T-helper 2 cell treated with Interferon-gamma antibody and Interleukin-4, amounts not matched to agents 5 μg/mL and 100 μg/mL, for 36 hours (primary cell): Measurements from ENCODE around the gene OR51A4.

Experiments
- DNase-seq: peaks from one replicate; pipeline ENCODE4 v3.0.0; 2021; ENCODE audit warnings: low spot score
- H3K27ac Mint-ChIP-seq: one replicate; pipeline ENCODE4 v1.8.0; 2021; ENCODE audit warnings: mild to moderate bottlenecking, mixed read lengths
- H3K27me3 Mint-ChIP-seq: one replicate; pipeline ENCODE4 v1.8.0; 2021; ENCODE audit warnings: low read depth, mixed read lengths
- H3K36me3 Mint-ChIP-seq: one replicate; pipeline ENCODE4 v1.8.0; 2021; ENCODE audit warnings: low read depth, mixed read lengths
- H3K4me1 Mint-ChIP-seq: one replicate; pipeline ENCODE4 v1.8.0; 2021; ENCODE audit warnings: low read depth, mixed read lengths
- H3K4me3 Mint-ChIP-seq: one replicate; pipeline ENCODE4 v1.8.0; 2022; ENCODE audit warnings: mild to moderate bottlenecking, moderate library complexity, mixed read lengths
- H3K9me3 Mint-ChIP-seq: one replicate; pipeline ENCODE4 v1.8.0; 2021; ENCODE audit warnings: mixed read lengths

The OR51A4 gene

DNA sequence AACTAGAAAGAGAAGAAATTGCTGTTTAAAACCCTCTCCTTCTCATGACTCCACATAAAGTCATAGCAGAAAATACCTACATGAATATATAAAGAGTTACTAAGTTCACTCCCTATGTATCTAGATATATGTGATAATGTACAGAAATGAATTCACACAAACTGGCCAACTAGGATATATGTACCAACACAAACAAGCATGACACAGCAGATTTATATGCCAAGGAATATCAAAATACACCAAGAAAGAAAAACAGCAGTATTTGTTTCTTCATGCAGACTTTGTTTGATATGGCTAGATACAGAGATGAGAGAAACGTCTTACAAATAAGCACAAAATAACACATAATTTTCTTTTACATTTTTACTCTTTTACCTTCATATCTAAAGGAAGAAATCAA lies 25.1 kb downstream of the OR51A4 start:
- Mint-ChIP-seq H3K9me3 (no peaks in the 10 kb centered on the region), H3K4me1 (no peaks in the 10 kb centered on the region)

GRCh38 chr11:4921796-4922195 lies 25.6 kb downstream of the OR51A4 start:
- H3K36me3 Mint-ChIP-seq: no peaks in the 10 kb centered on the region
- no peak overlapping the region for H3K4me3 Mint-ChIP-seq
- H3K27ac Mint-ChIP-seq: no peak overlapping the region
- no peaks in the 10 kb centered on the region for H3K4me1 Mint-ChIP-seq
- DNase-seq: no peak
- H3K9me3 Mint-ChIP-seq: no peaks in the 10 kb centered on the region
- H3K27me3 Mint-ChIP-seq: no peaks in the 10 kb centered on the region

More for the DNA sequence above, 25.1 kb downstream of the OR51A4 start:
- Mint-ChIP-seq H3K27me3 (no peaks in the 10 kb centered on the region), H3K36me3 (no peaks in the 10 kb centered on the region), H3K27ac (no peak overlapping the region), H3K4me3 (no peak overlapping the region)
- no peak for DNase-seq

DNA sequence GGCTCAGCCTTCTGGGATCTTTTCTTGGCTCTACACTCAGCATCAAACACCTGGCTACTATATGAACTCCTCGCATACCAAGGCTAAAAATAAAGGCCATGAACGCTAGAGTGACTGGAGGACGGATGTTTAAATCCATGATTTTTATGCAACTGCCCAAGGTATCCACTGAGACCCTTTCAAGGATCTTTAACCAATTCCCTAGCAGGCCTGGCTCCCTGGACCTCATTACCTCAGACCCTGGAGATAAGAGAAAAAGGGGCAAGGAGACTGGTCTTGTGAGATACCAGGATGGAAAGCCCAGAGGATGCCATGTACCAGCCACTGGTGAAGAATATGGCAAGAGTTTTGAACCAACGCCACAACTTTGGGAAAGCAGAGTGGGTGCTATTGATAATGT lies 28.2 kb downstream of the OR51A4 start, which contains the start of gene OR51G2:
Gene OR51G2 (minus strand): TSS at position 101 of the 400 bp plus-strand sequence. CDS start 3,687 bp downstream, outside the sequence.
- Mint-ChIP-seq H3K4me1 (no peaks in the 10 kb centered on the region), H3K36me3 (no peaks in the 10 kb centered on the region), H3K4me3 (no peak within 1 kb of the TSS), H3K9me3 (no peaks in the 10 kb centered on the region), H3K27ac (no peak within 1 kb of the TSS), H3K27me3 (no peaks in the 10 kb centered on the region)
- DNase-seq: no peak

DNA sequence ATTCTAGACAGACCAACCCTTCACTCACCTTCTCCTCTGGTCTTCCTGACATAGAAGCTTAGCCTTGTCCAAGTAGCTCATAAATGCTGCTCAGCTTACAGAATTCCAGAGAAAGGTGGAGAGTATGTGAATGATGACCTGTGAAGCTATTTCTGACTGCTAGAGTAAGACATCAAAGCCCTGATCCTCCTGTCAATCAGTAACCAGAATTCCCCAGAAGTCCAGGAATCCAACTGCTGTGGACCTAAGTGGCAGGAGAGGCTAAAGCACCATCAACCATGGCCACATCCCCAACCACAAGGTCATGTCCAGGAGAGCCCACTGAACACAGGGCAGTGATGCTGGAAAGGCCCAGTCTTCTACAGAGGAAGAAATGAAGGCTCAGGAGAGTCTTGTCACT lies 30.8 kb downstream of the OR51A4 start:
- H3K4me3 Mint-ChIP-seq: no peak overlapping the region
- no peaks in the 10 kb centered on the region for H3K4me1 Mint-ChIP-seq
- DNase-seq: no peak
- H3K27ac Mint-ChIP-seq: no peak overlapping the region
- H3K27me3 Mint-ChIP-seq: no peaks in the 10 kb centered on the region
- no peaks in the 10 kb centered on the region for H3K9me3 Mint-ChIP-seq
- H3K36me3 Mint-ChIP-seq: no peaks in the 10 kb centered on the region

GRCh38 chr11:4903484-4903883 lies 43.9 kb downstream of the OR51A4 start, which contains the start of gene OR51A7:
Gene OR51A7 (plus strand): TSS chr11:4903783. CDS start chr11:4907370, 3,587 bp downstream.
- no peaks in the 10 kb centered on the region for H3K27me3 Mint-ChIP-seq
- H3K27ac Mint-ChIP-seq: no peak within 1 kb of the TSS
- DNase-seq: no peak
- no peaks in the 10 kb centered on the region for H3K36me3 Mint-ChIP-seq
- no peak within 1 kb of the TSS for H3K4me3 Mint-ChIP-seq
- no peaks in the 10 kb centered on the region for H3K9me3 Mint-ChIP-seq
- no peaks in the 10 kb centered on the region for H3K4me1 Mint-ChIP-seq
